ENCODE results near the gene SYNCRIP.
"Not testable (repeated sequence)": the region's sequence is repeated elsewhere in the genome, so short reads cannot be mapped to it uniquely, and the experiment has no call there.

SYNCRIP gene

DNA sequence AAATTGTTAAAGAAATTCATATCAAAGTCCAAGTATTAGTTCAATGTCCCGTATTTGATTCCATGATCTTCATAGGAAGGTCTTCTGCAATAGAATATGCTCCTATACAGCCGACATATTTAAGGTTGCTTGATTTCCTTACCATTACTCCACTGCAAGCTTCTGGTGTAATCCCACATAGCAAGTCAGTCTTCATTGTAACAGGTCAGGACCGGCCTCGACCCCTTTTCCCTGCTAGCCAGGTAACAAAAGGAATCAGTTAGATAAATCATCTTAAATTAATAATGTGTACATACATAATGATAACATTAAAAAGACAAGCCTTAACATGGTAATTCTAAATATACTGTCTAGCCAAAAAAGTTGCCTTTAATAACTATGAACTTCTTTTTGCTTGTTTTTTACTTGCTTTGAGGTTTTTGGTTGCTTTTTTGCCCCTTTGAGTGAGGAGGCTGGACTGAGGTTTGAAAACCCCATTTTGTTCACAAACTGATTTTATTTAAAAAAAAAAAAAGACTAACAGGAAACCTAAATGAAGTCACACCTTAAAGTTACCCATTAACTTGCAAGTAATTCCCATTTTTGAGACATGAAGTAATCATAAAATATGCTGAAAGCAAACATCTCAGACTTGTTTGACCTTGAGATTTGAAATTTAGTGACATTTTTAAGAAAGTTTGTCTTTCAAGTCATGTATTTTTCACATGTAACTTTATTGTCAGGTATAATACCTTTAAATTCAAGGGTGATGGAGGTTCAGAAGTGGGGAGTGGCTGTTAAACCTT lies 29.8 kb downstream of the SYNCRIP start:
- Histone ChIP-seq H3K4me3 (ENCODE audit: low read length) (no peak overlapping the region), H3K9ac (ENCODE audit: low read length) (no peak overlapping the region), H3K36me3 (ENCODE audit: control insufficient read depth, insufficient read depth, low read length) (peaks cover 4% of the 10 kb centered on the region)

GRCh38 chr6:85610182-85610895 lies 32.3 kb downstream of the SYNCRIP start:
- no peak overlapping the region for H3K9ac ChIP-seq (ENCODE audit: low read length)
- H3K4me1 ChIP-seq (ENCODE audit: control insufficient read depth, insufficient read depth, low read length): no peaks in the 10 kb centered on the region
- no peaks in the 10 kb centered on the region for H3K27me3 ChIP-seq (ENCODE audit: control insufficient read depth, insufficient read depth, low read length)
- H3K36me3 ChIP-seq (ENCODE audit: control insufficient read depth, insufficient read depth, low read length): no peaks in the 10 kb centered on the region
- no peak overlapping the region for H3K4me3 ChIP-seq (ENCODE audit: low read length)
- no peaks in the 10 kb centered on the region for H3K9me3 ChIP-seq (ENCODE audit: control insufficient read depth, low read length)

More for the DNA sequence above, 29.8 kb downstream of the SYNCRIP start:
- H3K4me1 ChIP-seq (ENCODE audit: control insufficient read depth, insufficient read depth, low read length): no peaks in the 10 kb centered on the region
- no peaks in the 10 kb centered on the region for H3K27me3 ChIP-seq (ENCODE audit: control insufficient read depth, insufficient read depth, low read length)
- no peaks in the 10 kb centered on the region for H3K9me3 ChIP-seq (ENCODE audit: control insufficient read depth, low read length)

GRCh38 chr6:85602100-85602499 lies 40.6 kb downstream of the SYNCRIP start:
- Histone ChIP-seq H3K27me3 (ENCODE audit: control insufficient read depth, insufficient read depth, low read length) (no peaks in the 10 kb centered on the region), H3K9me3 (ENCODE audit: control insufficient read depth, low read length) (no peaks in the 10 kb centered on the region), H3K4me3 (ENCODE audit: low read length) (no peak overlapping the region), H3K9ac (ENCODE audit: low read length) (no peak overlapping the region), H3K36me3 (ENCODE audit: control insufficient read depth, insufficient read depth, low read length) (no peaks in the 10 kb centered on the region), H3K4me1 (ENCODE audit: control insufficient read depth, insufficient read depth, low read length) (no peaks in the 10 kb centered on the region)

- H3K9ac ChIP-seq (ENCODE audit: low read length): no peak overlapping the region
- H3K9me3 ChIP-seq (ENCODE audit: control insufficient read depth, low read length): no peaks in the 10 kb centered on the region
- no peaks in the 10 kb centered on the region for H3K27me3 ChIP-seq (ENCODE audit: control insufficient read depth, insufficient read depth, low read length)
- no peak overlapping the region for H3K4me3 ChIP-seq (ENCODE audit: low read length)
- no peaks in the 10 kb centered on the region for H3K4me1 ChIP-seq (ENCODE audit: control insufficient read depth, insufficient read depth, low read length)
- no peaks in the 10 kb centered on the region for H3K36me3 ChIP-seq (ENCODE audit: control insufficient read depth, insufficient read depth, low read length)
Measured at GRCh38 chr6:85600713-85601313, 41.9 kb downstream of the SYNCRIP start.

DNA sequence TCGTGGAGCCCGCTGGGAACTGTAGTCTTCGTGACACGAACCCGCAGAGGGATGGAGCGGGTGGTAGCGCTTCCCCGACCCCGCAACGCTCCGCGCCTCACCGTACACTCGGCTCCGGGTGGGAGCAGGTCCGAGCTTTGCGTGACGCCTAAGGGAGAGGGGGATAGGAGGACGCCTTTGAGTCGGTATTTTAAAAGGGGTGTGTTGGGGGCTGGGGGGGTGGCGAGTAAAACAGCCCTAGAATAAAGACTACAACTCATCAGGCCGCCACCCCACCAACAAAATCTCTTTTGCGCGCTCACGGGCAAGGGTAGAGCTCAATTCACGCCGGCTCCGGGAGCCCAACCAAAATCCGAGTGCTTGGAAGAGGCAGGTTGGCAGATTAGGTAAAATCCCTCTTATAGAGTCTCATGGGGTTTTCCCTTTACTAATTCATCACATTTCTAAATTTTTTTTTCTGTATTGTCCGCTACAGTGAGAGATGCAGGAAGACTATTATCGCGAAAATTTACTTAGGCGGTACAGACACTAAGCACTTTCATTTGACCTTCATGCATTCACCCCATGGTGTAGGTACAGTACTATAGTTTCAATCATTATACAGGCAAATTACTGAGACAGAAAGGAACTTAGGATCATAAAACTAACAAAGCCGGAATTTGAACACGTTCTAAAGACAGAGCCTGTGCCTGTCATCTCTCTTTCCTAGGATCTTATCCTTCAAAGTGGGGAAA lies 48.3 kb downstream of the SYNCRIP start:
- H3K4me3 ChIP-seq (ENCODE audit: low read length): peak overlapping the region; percentile 89
- no peaks in the 10 kb centered on the region for H3K9me3 ChIP-seq (ENCODE audit: control insufficient read depth, low read length)
- H3K36me3 ChIP-seq (ENCODE audit: control insufficient read depth, insufficient read depth, low read length): no peaks in the 10 kb centered on the region
- H3K27me3 ChIP-seq (ENCODE audit: control insufficient read depth, insufficient read depth, low read length): no peaks in the 10 kb centered on the region
- H3K4me1 ChIP-seq (ENCODE audit: control insufficient read depth, insufficient read depth, low read length): peaks cover 9% of the 10 kb centered on the region
- peak overlapping the region; percentile 96 for H3K9ac ChIP-seq (ENCODE audit: low read length)

GRCh38 chr6:85593438-85594196 lies 49.1 kb downstream of the SYNCRIP start, which contains the start of gene SNX14:
Gene SNX14, minus strand, starts transcription at chr6:85593858. Its CDS starts 140 bp downstream, at chr6:85593718.
- no peaks in the 10 kb centered on the region for H3K9me3 ChIP-seq (ENCODE audit: control insufficient read depth, low read length)
- peaks cover 10% of the 10 kb centered on the region for H3K4me1 ChIP-seq (ENCODE audit: control insufficient read depth, insufficient read depth, low read length)
- H3K4me3 ChIP-seq (ENCODE audit: low read length): peak within 1 kb of the TSS; percentile 89
- H3K36me3 ChIP-seq (ENCODE audit: control insufficient read depth, insufficient read depth, low read length): no peaks in the 10 kb centered on the region
- no peaks in the 10 kb centered on the region for H3K27me3 ChIP-seq (ENCODE audit: control insufficient read depth, insufficient read depth, low read length)
- H3K9ac ChIP-seq (ENCODE audit: low read length): peak within 1 kb of the TSS; percentile 96

- peak overlapping the region; percentile 6 for H3K4me3 ChIP-seq (ENCODE audit: low read length)
- H3K4me1 ChIP-seq (ENCODE audit: control insufficient read depth, insufficient read depth, low read length): peaks cover 10% of the 10 kb centered on the region
- no peaks in the 10 kb centered on the region for H3K27me3 ChIP-seq (ENCODE audit: control insufficient read depth, insufficient read depth, low read length)
- no peaks in the 10 kb centered on the region for H3K36me3 ChIP-seq (ENCODE audit: control insufficient read depth, insufficient read depth, low read length)
- no peaks in the 10 kb centered on the region for H3K9me3 ChIP-seq (ENCODE audit: control insufficient read depth, low read length)
- H3K9ac ChIP-seq (ENCODE audit: low read length): no peak overlapping the region
Measured at GRCh38 chr6:85592033-85592432, 50.7 kb downstream of the SYNCRIP start.

DNA sequence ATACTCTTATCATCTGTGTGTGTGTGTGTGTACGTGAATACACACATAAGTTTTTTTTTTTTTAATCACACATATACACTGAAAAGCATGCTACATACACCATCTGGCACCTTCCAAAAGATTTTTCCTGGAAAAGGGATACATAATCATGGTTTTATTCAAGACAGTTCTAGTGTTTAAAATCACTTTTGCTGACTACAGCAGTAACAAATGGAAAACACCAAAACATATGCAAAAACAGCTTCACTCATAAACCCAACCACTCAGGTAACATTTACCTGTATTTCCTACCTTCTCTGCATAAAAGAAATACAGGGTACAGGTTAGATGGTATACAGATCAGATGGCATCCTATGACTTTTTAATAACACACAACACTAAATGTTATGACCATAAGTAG lies 51.5 kb downstream of the SYNCRIP start:
- no peaks in the 10 kb centered on the region for H3K27me3 ChIP-seq (ENCODE audit: control insufficient read depth, insufficient read depth, low read length)
- H3K9ac ChIP-seq (ENCODE audit: low read length): no peak overlapping the region
- H3K4me3 ChIP-seq (ENCODE audit: low read length): no peak overlapping the region
- peaks cover 10% of the 10 kb centered on the region for H3K4me1 ChIP-seq (ENCODE audit: control insufficient read depth, insufficient read depth, low read length)
- H3K9me3 ChIP-seq (ENCODE audit: control insufficient read depth, low read length): no peaks in the 10 kb centered on the region
- H3K36me3 ChIP-seq (ENCODE audit: control insufficient read depth, insufficient read depth, low read length): no peaks in the 10 kb centered on the region

- H3K9ac ChIP-seq (ENCODE audit: low read length): no peak overlapping the region
- H3K27me3 ChIP-seq (ENCODE audit: control insufficient read depth, insufficient read depth, low read length): no peaks in the 10 kb centered on the region
- peaks cover 13% of the 10 kb centered on the region for H3K4me1 ChIP-seq (ENCODE audit: control insufficient read depth, insufficient read depth, low read length)
- H3K4me3 ChIP-seq (ENCODE audit: low read length): no peak overlapping the region
- H3K36me3 ChIP-seq (ENCODE audit: control insufficient read depth, insufficient read depth, low read length): no peaks in the 10 kb centered on the region
- H3K9me3 ChIP-seq (ENCODE audit: control insufficient read depth, low read length): no peaks in the 10 kb centered on the region
Measured at GRCh38 chr6:85585741-85586140, 56.9 kb downstream of the SYNCRIP start.

- H3K4me3 ChIP-seq (ENCODE audit: low read length); H3K36me3 ChIP-seq (ENCODE audit: control insufficient read depth, insufficient read depth, low read length); H3K9ac ChIP-seq (ENCODE audit: low read length): not testable (repeated sequence)
Measured at GRCh38 chr6:85582832-85583231, 59.9 kb downstream of the SYNCRIP start.

GRCh38 chr6:85581572-85581971 lies 61.1 kb downstream of the SYNCRIP start:
- H3K27me3 ChIP-seq (ENCODE audit: control insufficient read depth, insufficient read depth, low read length): no peaks in the 10 kb centered on the region
- no peaks in the 10 kb centered on the region for H3K36me3 ChIP-seq (ENCODE audit: control insufficient read depth, insufficient read depth, low read length)
- no peaks in the 10 kb centered on the region for H3K9me3 ChIP-seq (ENCODE audit: control insufficient read depth, low read length)
- no peak overlapping the region for H3K4me3 ChIP-seq (ENCODE audit: low read length)
- H3K4me1 ChIP-seq (ENCODE audit: control insufficient read depth, insufficient read depth, low read length): peaks cover 38% of the 10 kb centered on the region
- H3K9ac ChIP-seq (ENCODE audit: low read length): no peak overlapping the region

More at GRCh38 chr6:85582832-85583231, 59.9 kb downstream of the SYNCRIP start:
- not testable (repeated sequence) for H3K9me3 ChIP-seq (ENCODE audit: control insufficient read depth, low read length); H3K27me3 ChIP-seq (ENCODE audit: control insufficient read depth, insufficient read depth, low read length)
- peaks cover 35% of the 10 kb centered on the region for H3K4me1 ChIP-seq (ENCODE audit: control insufficient read depth, insufficient read depth, low read length)

Measured in mucosa of stomach (tissue), 1 donor.